Heart right ventricle (tissue), 16 donors: ENCODE results near the gene ADAM21. TPM values are rescaled to one million over a fixed set of nuclear protein-coding genes. Genes with fewer than 3 reads are reported as not detected.
"Not testable (repeated sequence)": the region's sequence is repeated elsewhere in the genome, so short reads cannot be mapped to it uniquely, and the experiment has no call there.

Source experiments
- ATAC-seq, 8 donors: fragments of 200-7000 bp; cut with Tn5 transposase; one replicate each; pipeline ENCODE4 v1.9.1; 2020; ENCODE audit warnings: mild to moderate bottlenecking in 8 of 8, moderate library complexity in 8 of 8, moderate number of reproducible peaks in 1 of 8
- DNase-seq, 2 donors: peaks; one replicate each; pipeline ENCODE4 v3.0.0-alpha.2; 2020
- H3K27ac ChIP-seq, 10 donors: fragments of 200-600 bp; sonication (generic) in 2 of 10; one replicate each; pipeline versions ENCODE4 v1.5.0 to v1.8.0; 2020 to 2022; ENCODE audit warnings: mild to moderate bottlenecking in 3 of 10
- H3K27me3 ChIP-seq, 7 donors: fragments of 200-600 bp; one replicate each; pipeline ENCODE4 v1.8.0; 2021 to 2022; ENCODE audit warnings: mild to moderate bottlenecking in 2 of 7
- H3K36me3 ChIP-seq, 9 donors: fragments of 200-600 bp; sonication (generic) in 1 of 9; one replicate each; pipeline versions ENCODE4 v1.5.0 to v1.8.0; 2020 to 2022; ENCODE audit warnings: mild to moderate bottlenecking in 2 of 9
- H3K4me1 ChIP-seq, 9 donors: fragments of 200-600 bp; sonication (generic) in 1 of 9; one replicate each; pipeline versions ENCODE4 v1.5.0 to v1.8.0; 2020 to 2022; ENCODE audit warnings: mild to moderate bottlenecking in 4 of 9
- H3K4me3 ChIP-seq, 10 donors: fragments of 200-600 bp; sonication (generic) in 2 of 10; one replicate each; pipeline versions ENCODE4 v1.5.0 to v1.8.0; 2020 to 2022; ENCODE audit warnings: mild to moderate bottlenecking in 7 of 10, moderate library complexity in 2 of 10
- H3K9me3 ChIP-seq, 11 donors: fragments of 200-600 bp in 10 of 11; sonication (generic) in 2 of 11; one replicate each; pipeline versions ENCODE4 v1.5.0 to v1.8.0; 2013 to 2022; ENCODE audit warnings: mild to moderate bottlenecking in 2 of 11, control low read depth in 1 of 11, moderate library complexity in 1 of 11
- CTCF ChIP-seq, 9 donors: fragments of 200-600 bp; sonication (generic) in 2 of 9; IDR thresholded peaks; one replicate each; pipeline versions ENCODE4 v1.5.0 to v1.8.0; 2021 to 2022; ENCODE audit warnings: antibody characterized with exemption in 9 of 9, mild to moderate bottlenecking in 5 of 9, moderate library complexity in 1 of 9
- WGBS, 2 donors: extraction: QIAGEN DNeasy Blood & Tissue Kit; methylation state at CpG; one replicate each; pipeline ENCODE4 v1.1.7; 2013; ENCODE audit warnings: inconsistent platforms in 1 of 2; 5-methylcytosine and 5-hydroxymethylcytosine counted together
- intact Hi-C, 10 donors: fragments of 100-400 bp; cut with DNase I; formaldehyde crosslinking; loops; one replicate each; pipeline versions ENCODE4 v1.11.1 to v1.14.2; 2022
- polyA plus RNA-seq, 2 donors: library from polyadenylated mRNA; stranded (reverse); fragments of 200-250 nt; gene quantifications; one replicate each; pipeline ENCODE4 v1.2.3, GENCODE V29; 2013
- total RNA-seq, 10 donors: library from RNA; stranded (reverse); fragmentation: NEBNext Ultra II Directional in 3 of 10; extraction: Animal tissue kit (Norgen Biotek cat#: 25700) in 3 of 10; gene quantifications; one replicate each; pipeline versions ENCODE4 v1.2.1 to v1.2.4, GENCODE V29; 2021 to 2023
- donor health status: Arrhythmogenic right ventricular cardiomyopathy.
- donor health status: ischemic (EF 13 %, LVEDD 7.1; RV severe dilation, severe dysfunction).
- donor health status: healthy with polysubstance abuse.
- donor health status: DM: no; HTN: yes; CAD: no.
- donor health status: DM: no; HTN: no; CAD: no.
- donor health status: ischemic (EF 25% LVEDD 6.9; RV normal size, moderate dysfunction).
- donor health status: ischemic (EF 25% LVEDD 5.7; RV mildly dilated, moderate dysfunction).
- donor health status: healthy.
- donor health status: DM: yes; HTN: yes; CAD: no.
- donor health status: Ischemic cardiomyopathy.
- donor health status: ischemic (EF 35%, LVEDD 5.7; RV mildly dilated, moderate dysfunction).
- donor health status: nonischemic (EF 11% LVEDD 7.7; RV severe dilation, severe dysfunction).
- donor health status: DM: yes; HTN: yes; CAD: no.
- donor health status: PGD.
- donor health status: ischemic (EF 29% LVEDD 5.4; RV normal size, mild dysfunction).
- donor health status: nonischemic (EF 23%, LVEDD 6.1; RV moderate dilation, normal function).

Gene ADAM21
- total and polyA plus RNA-seq, 12 donors, result 0.10 to 0.31 (median 0.23) TPM; not detected in 4

- TF ChIP-seq CTCF (IDR thresholded peaks at IDR 0.05), result no peak
- no peaks in the 10 kb centered on the region for H3K4me1 ChIP-seq
- peaks cover 0 to 10% (median 3%) of the 10 kb centered on the region in 9 donors for H3K36me3 ChIP-seq
- WGBS, 2 donors, result 88 to 92% methylated on average over 4 of the region's 4 CpGs
- ATAC-seq, result no peak
- no peak overlapping the region for H3K4me3 ChIP-seq
- no peak for DNase-seq
- H3K27me3 ChIP-seq, result no peaks in the 10 kb centered on the region
- intact Hi-C loops, result no loop called here
- H3K27ac ChIP-seq, result no peak overlapping the region
- H3K9me3 ChIP-seq, result no peaks in the 10 kb centered on the region
These were observed 20.5 kb downstream of the ADAM21 start for GRCh38 chr14:70472253-70473159.

DNA sequence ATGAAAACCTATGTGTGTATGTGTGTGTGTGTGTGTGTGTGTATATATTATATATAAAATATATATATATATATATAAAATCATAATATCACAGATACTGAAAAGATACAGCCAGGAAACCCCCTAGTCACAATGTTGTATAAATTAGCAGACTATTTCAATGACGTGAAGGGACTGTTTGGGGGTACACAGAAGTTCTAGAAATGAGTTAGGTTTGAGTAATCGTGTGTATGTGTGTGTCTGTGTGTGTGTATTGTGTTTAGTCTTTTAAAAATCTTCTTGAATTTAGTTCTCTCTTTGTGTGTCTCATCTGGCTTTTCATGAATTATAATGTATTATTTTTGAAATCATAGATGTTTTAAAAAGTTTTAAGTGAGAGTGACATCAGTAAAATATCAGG, 21.9 kb downstream of the ADAM21 start:
- intact Hi-C loops, result no loop called here
- Histone ChIP-seq H3K4me1 (no peaks in the 10 kb centered on the region), H3K9me3 (no peaks in the 10 kb centered on the region), H3K27ac (no peak overlapping the region), H3K4me3 (no peak overlapping the region), H3K36me3 (peaks cover 0 to 10% (median 3%) of the 10 kb centered on the region in 9 donors), H3K27me3 (no peaks in the 10 kb centered on the region)
- TF ChIP-seq CTCF (IDR thresholded peaks at IDR 0.05), result no peak
- ATAC-seq (no peak), DNase-seq (no peak)
- WGBS, 2 donors, result 86 to 88% methylated on average over 2 of the region's 2 CpGs

DNA sequence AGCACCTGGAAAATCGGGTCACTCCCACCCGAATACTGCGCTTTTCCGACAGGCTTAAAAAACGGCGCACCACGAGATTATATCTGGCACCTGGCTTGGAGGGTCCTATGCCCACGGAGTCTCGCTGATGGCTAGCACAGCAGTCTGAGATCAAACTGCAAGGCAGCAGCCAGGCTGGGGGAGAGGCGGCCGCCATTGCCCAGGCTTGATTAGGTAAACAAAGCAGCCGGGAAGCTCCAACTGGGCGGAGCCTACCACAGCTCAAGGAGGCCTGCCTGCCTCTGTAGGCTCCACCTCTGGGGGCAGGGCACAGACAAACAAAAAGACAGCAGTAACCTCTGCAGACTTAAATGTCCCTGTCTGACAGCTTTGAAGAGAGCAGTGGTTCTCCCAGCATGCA, 23.5 kb downstream of the ADAM21 start:
- H3K36me3 ChIP-seq, H3K27ac ChIP-seq, DNase-seq, H3K4me3 ChIP-seq, H3K4me1 ChIP-seq, intact Hi-C loops, H3K27me3 ChIP-seq, ATAC-seq, H3K9me3 ChIP-seq: not testable (repeated sequence)
- 84 to 88% methylated on average over 10 to 13 of the region's 13 CpGs for WGBS, 2 donors

- H3K9me3 ChIP-seq, H3K4me1 ChIP-seq, H3K36me3 ChIP-seq, H3K27ac ChIP-seq, H3K4me3 ChIP-seq, DNase-seq, intact Hi-C loops, ATAC-seq, H3K27me3 ChIP-seq: not testable (repeated sequence)
- 96% methylated on average over 49 to 57 of the region's 57 CpGs for WGBS, 2 donors
These were observed 25.6 kb downstream of the ADAM21 start for GRCh38 chr14:70477356-70478105.

DNA sequence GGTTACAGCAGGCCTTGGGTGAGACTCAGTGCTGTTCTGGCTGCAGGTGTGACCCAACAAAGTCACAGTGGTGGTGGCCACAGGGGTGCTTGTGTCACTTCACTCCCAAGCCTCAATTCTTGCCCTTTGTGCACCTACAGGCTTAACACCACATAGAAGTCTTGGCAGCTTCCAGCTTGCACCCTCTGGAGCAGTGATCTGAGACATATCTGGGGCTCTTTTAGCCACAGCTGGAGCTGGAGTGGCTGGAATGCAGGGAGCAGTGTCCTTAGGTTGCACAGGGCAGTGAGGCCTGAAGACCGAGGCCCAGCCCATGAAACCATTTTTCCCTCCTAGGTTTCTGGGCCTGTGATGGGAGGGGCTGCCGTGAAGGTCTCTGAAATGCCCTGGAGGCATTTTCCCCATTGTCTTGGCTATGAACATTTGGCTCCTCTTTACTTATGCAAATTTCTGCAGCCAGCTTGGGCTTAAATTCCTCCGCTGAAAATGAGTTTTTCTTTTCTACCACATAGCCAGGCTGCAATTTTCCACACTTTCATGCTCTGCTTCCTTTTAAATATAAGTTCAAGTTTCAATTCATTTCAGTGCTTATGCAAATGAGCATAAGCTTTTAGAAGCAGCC, 37.7 kb downstream of the ADAM21 start:
- no peak for DNase-seq
- no peak overlapping the region for H3K4me3 ChIP-seq
- no peaks in the 10 kb centered on the region for H3K27me3 ChIP-seq
- intact Hi-C loops, result no loop called here
- H3K36me3 ChIP-seq, result peaks cover 0 to 30% (median 0%) of the 10 kb centered on the region in 9 donors
- TF ChIP-seq CTCF (IDR thresholded peaks at IDR 0.05), result no peak
- H3K27ac ChIP-seq, result no peak overlapping the region
- peaks cover 0 to 61% (median 21%) of the 10 kb centered on the region in 11 donors for H3K9me3 ChIP-seq
- no peak for ATAC-seq
- H3K4me1 ChIP-seq, result peaks cover 0 to 5% (median 0%) of the 10 kb centered on the region in 9 donors
- WGBS, 2 donors, result 57 to 77% methylated on average over 3 of the region's 3 CpGs
